SK-N-SH treated with all-trans-retinoic acid at 6 μM for 48 hours (cell line): ENCODE data around the gene ARHGEF11.

Experiments used
- ARNTL ChIP-seq: fragments of 450-650 bp; formaldehyde crosslinking; IDR thresholded peaks from 2 replicates; pipeline ENCODE4 v1.5.0; 2020; ENCODE audit warnings: low read depth, mild to moderate bottlenecking, moderate library complexity, borderline replicate concordance
- GLIS3 ChIP-seq: fragments of 250-450 bp; sonication (Bioruptor Pico); IDR thresholded peaks from 2 replicates; pipeline ENCODE4 v1.5.0; 2020; ENCODE audit warnings: mild to moderate bottlenecking, moderate library complexity
- ISL1 ChIP-seq: fragments of 250-450 bp; sonication (Bioruptor Pico); IDR thresholded peaks from 2 replicates; pipeline ENCODE4 v2.1.2; 2022; ENCODE audit warnings: mild to moderate bottlenecking, moderate library complexity
- OSR1 ChIP-seq: fragments of 250-450 bp; sonication (Bioruptor Pico); IDR thresholded peaks from 2 replicates; pipeline ENCODE4 v1.8.0; 2022; ENCODE audit warnings: moderate library complexity, mild to moderate bottlenecking, inconsistent platforms
- PATZ1 ChIP-seq: fragments of 250-450 bp; sonication (Bioruptor Pico); IDR thresholded peaks from 2 replicates; pipeline ENCODE4 v1.8.0; 2020; ENCODE audit warnings: mild to moderate bottlenecking, moderate library complexity, borderline replicate concordance
- RARB ChIP-seq: fragments of 250-450 bp; sonication (Bioruptor Pico); IDR thresholded peaks from 2 replicates; pipeline ENCODE4 v1.8.0; 2021; ENCODE audit warnings: mild to moderate bottlenecking, moderate library complexity
- SNAI2 ChIP-seq: fragments of 250-450 bp; sonication (Bioruptor Pico); IDR thresholded peaks from 2 replicates; pipeline ENCODE4 v1.5.0; 2020; ENCODE audit warnings: mild to moderate bottlenecking, moderate library complexity
- TCF4 ChIP-seq: fragments of 250-450 bp; sonication (Bioruptor Pico); IDR thresholded peaks from 2 replicates; pipeline ENCODE4 v1.8.0; 2021; ENCODE audit warnings: mild to moderate bottlenecking, moderate library complexity, borderline replicate concordance
- TOX ChIP-seq: fragments of 250-450 bp; sonication (Bioruptor Pico); IDR thresholded peaks from 2 replicates; pipeline ENCODE4 v1.8.0; 2021; ENCODE audit warnings: mild to moderate bottlenecking, moderate library complexity, borderline replicate concordance
- TSHZ2 ChIP-seq: fragments of 250-450 bp; sonication (Bioruptor Pico); IDR thresholded peaks from 2 replicates; pipeline ENCODE4 v1.5.0; 2020; ENCODE audit warnings: mild to moderate bottlenecking, moderate library complexity
- ZC3H10 ChIP-seq: fragments of 250-450 bp; sonication (Bioruptor Pico); IDR thresholded peaks from 2 replicates; pipeline ENCODE4 v1.5.1; 2021; ENCODE audit warnings: mild to moderate bottlenecking, moderate library complexity
- ZFP3 ChIP-seq: fragments of 250-450 bp; sonication (Bioruptor Pico); IDR thresholded peaks from 2 replicates; pipeline ENCODE4 v1.5.0; 2020; ENCODE audit warnings: mild to moderate bottlenecking, moderate library complexity
- ZFP30 ChIP-seq: fragments of 450-650 bp; formaldehyde crosslinking; IDR thresholded peaks from 2 replicates; pipeline ENCODE4 v1.5.0; 2022; ENCODE audit warnings: mild to moderate bottlenecking, moderate library complexity

GRCh38 chr1:157004806-157005205 is 40.7 kb downstream of the ARHGEF11 start:
- TF ChIP-seq ZFP30 (CRISPR knock-in tag) (no peak), TCF4 (CRISPR knock-in tag) (no peak), TOX (CRISPR knock-in tag) (no peak), RARB (CRISPR knock-in tag) (no peak), ISL1 (CRISPR knock-in tag) (no peak), ZC3H10 (CRISPR knock-in tag) (no peak), OSR1 (CRISPR knock-in tag) (no peak), GLIS3 (CRISPR knock-in tag) (no peak), ARNTL (CRISPR knock-in tag) (no peak), TSHZ2 (CRISPR knock-in tag) (no peak), SNAI2 (CRISPR knock-in tag) (no peak), PATZ1 (CRISPR knock-in tag) (no peak), ZFP3 (no peak)
